Upper lobe of left lung (tissue), 6 donors: ENCODE measurements around the gene PRKD1. TPM values are rescaled to one million over a fixed set of nuclear protein-coding genes. Genes with fewer than 3 reads are reported as not detected.

ENCODE experiments used
- ATAC-seq, 2 donors: fragments of 200-7000 bp; cut with Tn5 transposase; one replicate each; pipeline ENCODE4 v1.9.1; 2022; ENCODE audit warnings: mild to moderate bottlenecking in 2 of 2, moderate library complexity in 2 of 2; ENCODE audit not compliant: low FRiP score in 2 of 2
- DNase-seq, 2 donors: peaks; one replicate each; pipeline ENCODE4 v3.0.0-alpha.2; 2019 to 2020
- H3K27ac ChIP-seq, 4 donors: fragments of 200-600 bp; sonication (generic); one replicate each; pipeline ENCODE4 v1.5.1; 2016 to 2019
- H3K27me3 ChIP-seq, 4 donors: fragments of 200-600 bp; sonication (generic); one replicate each; pipeline ENCODE4 v1.5.1; 2017 to 2019
- H3K36me3 ChIP-seq, 4 donors: fragments of 200-600 bp; sonication (generic); one replicate each; pipeline ENCODE4 v1.5.1; 2016 to 2019
- H3K4me1 ChIP-seq, 4 donors: fragments of 200-600 bp; sonication (generic); one replicate each; pipeline ENCODE4 v1.5.1; 2018 to 2019
- H3K4me3 ChIP-seq, 4 donors: fragments of 200-600 bp; sonication (generic); one replicate each; pipeline ENCODE4 v1.5.1; 2017 to 2019; ENCODE audit warnings: mild to moderate bottlenecking in 2 of 4, moderate library complexity in 1 of 4
- H3K9me3 ChIP-seq, 4 donors: fragments of 200-600 bp; sonication (generic); one replicate each; pipeline ENCODE4 v1.5.1; 2018 to 2019
- EP300 ChIP-seq, 4 donors: sonication (generic); formaldehyde crosslinking; IDR thresholded peaks; one replicate each; pipeline ENCODE4 v1.5.1; 2017; ENCODE audit warnings: antibody characterized with exemption in 4 of 4, control low read depth in 2 of 4
- POLR2A ChIP-seq, 4 donors: fragments of 450-650 bp; IDR thresholded peaks; one replicate each; pipeline ENCODE4 v1.5.1; 2016 to 2017; ENCODE audit warnings: antibody characterized with exemption in 4 of 4, mild to moderate bottlenecking in 2 of 4
- POLR2AphosphoS5 ChIP-seq, 2 donors: sonication (generic); formaldehyde crosslinking; IDR thresholded peaks; one replicate each; pipeline ENCODE4 v1.5.1; 2017; ENCODE audit warnings: antibody characterized with exemption in 2 of 2
- WGBS, 2 donors: methylation state at CpG; one replicate each; pipeline ENCODE4 v1.1.5; 2017 to 2018; 5-methylcytosine and 5-hydroxymethylcytosine counted together
- total RNA-seq, 6 donors: library from RNA; depleted of rRNA in 4 of 6; stranded (reverse); fragments of >200 nt in 4 of 6; gene quantifications; one replicate each; pipeline versions ENCODE4 v1.1.0 to v1.2.1, GENCODE V29; 2016 to 2021
- TF ChIP-seq, protein P1 (sequence below), 6 experiments: fragments of 450-650 bp in 4 of 6; fragments of 200-600 bp in 2 of 6; sonication (generic) in 2 of 6; IDR thresholded peaks; one replicate each; pipeline ENCODE4 v1.5.1; 2016 to 2019; ENCODE audit warnings: antibody characterized with exemption in 6 of 6
- donor health status: DM: no; HTN: no; CAD: no; lungs with moderate emphysema.
- donor health status: DM: no; HTN: yes; CAD: no; lungs with severe emphysema.

PRKD1 gene
- total RNA-seq, 6 donors from 2014 or later, result 12.2 to 32.5 (median 15.2) TPM

DNA sequence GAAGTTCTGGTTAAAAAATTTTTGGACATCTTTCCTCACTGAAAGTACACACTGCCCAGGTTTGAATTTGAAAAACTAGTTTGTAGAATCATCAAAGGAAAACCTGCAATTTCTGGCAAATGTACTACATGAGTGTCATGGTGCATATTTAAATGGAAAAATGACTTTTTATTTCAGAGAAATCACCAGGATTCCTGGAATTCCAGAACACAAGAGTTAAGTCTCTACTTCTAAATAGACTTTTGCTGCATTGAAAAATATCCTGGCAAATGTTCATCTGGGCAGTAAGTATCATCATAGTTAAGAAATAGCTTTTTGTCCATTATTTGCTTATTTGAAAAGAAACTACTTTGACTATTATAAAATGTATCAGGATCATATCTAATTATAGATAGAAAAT, 275.1 kb downstream of the PRKD1 start:
- Histone ChIP-seq H3K27ac (no peak overlapping the region), H3K27me3 (no peaks in the 10 kb centered on the region), H3K9me3 (peaks cover 0 to 25% (median 18%) of the 10 kb centered on the region in 4 donors), H3K4me1 (no peaks in the 10 kb centered on the region), H3K4me3 (no peak overlapping the region), H3K36me3 (no peaks in the 10 kb centered on the region)
- no peak for DNase-seq
- TF ChIP-seq, protein P1, sequence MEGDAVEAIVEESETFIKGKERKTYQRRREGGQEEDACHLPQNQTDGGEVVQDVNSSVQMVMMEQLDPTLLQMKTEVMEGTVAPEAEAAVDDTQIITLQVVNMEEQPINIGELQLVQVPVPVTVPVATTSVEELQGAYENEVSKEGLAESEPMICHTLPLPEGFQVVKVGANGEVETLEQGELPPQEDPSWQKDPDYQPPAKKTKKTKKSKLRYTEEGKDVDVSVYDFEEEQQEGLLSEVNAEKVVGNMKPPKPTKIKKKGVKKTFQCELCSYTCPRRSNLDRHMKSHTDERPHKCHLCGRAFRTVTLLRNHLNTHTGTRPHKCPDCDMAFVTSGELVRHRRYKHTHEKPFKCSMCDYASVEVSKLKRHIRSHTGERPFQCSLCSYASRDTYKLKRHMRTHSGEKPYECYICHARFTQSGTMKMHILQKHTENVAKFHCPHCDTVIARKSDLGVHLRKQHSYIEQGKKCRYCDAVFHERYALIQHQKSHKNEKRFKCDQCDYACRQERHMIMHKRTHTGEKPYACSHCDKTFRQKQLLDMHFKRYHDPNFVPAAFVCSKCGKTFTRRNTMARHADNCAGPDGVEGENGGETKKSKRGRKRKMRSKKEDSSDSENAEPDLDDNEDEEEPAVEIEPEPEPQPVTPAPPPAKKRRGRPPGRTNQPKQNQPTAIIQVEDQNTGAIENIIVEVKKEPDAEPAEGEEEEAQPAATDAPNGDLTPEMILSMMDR (IDR thresholded peaks at IDR 0.05), result no peak
- TF ChIP-seq EP300 (IDR thresholded peaks at IDR 0.05) (no peak), POLR2A (IDR thresholded peaks at IDR 0.05) (no peak), POLR2AphosphoS5 (IDR thresholded peaks at IDR 0.05) (no peak)
- ATAC-seq, result no peak

DNA sequence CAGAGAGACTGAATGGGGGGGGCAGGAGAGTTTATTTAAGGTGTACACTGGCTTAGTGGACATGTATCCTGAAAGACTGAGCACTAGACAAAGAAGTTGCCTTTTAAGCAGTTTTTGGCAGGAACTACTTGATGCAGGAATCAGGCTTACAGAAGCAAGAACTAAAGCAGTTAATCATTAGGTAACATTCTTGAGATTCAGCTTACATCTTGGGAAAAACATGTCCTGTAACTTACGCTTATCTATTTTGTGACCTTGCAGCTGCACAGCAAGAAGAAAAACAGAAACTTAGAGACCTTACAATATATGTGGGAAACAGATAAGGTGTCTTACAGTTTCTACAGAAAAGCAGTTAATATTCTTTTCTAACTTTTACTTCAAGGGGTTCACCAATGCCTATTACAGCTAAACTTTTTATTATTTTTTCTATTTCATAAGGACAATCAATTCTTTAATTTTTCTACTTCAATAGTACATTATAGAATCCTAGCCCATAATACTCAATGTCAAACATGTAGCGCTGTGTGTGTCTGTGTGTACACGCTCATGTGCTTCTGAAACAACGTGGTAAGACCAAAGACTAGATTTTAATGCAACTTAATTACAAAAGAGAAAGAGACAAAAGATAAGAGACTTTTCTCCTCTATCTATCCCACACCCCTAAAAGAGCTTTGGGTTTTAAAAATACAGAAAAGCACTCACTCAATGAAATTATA, 276.9 kb downstream of the PRKD1 start:
- TF ChIP-seq, protein P1 (IDR thresholded peaks at IDR 0.05), result no peak
- TF ChIP-seq EP300 (IDR thresholded peaks at IDR 0.05) (no peak), POLR2A (IDR thresholded peaks at IDR 0.05) (no peak), POLR2AphosphoS5 (IDR thresholded peaks at IDR 0.05) (no peak)
- Histone ChIP-seq H3K4me1 (no peaks in the 10 kb centered on the region), H3K36me3 (no peaks in the 10 kb centered on the region), H3K9me3 (peaks cover 0 to 33% (median 24%) of the 10 kb centered on the region in 4 donors), H3K27ac (no peak overlapping the region), H3K27me3 (no peaks in the 10 kb centered on the region), H3K4me3 (no peak overlapping the region)
- no peak for ATAC-seq
- no peak for DNase-seq
- 88 to 90% methylated on average over 4 of the region's 4 CpGs for WGBS, 2 donors

DNA sequence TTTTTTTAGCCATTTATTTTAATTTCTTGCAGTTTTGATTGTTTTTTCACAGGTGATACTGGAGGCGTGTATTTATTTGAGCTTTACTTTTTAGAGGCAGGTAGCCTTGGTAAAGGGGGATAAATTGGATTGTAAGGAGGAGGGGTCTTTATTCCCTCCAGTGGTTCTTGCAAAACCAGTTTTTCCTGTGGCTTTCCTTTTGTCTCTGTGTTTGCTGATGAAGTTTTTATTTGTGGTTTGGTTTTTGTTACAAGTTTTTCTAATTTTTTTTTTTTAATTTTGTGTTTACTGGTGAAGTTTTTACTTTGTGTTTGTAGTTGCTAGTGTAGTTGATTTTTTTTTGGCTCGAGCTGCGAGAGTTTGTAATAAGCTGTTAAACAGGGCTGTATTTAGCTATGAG, 278.5 kb downstream of the PRKD1 start:
- Histone ChIP-seq H3K9me3 (peaks cover 0 to 33% (median 24%) of the 10 kb centered on the region in 4 donors), H3K27me3 (no peaks in the 10 kb centered on the region), H3K4me1 (no peaks in the 10 kb centered on the region), H3K4me3 (no peak overlapping the region), H3K27ac (no peak overlapping the region), H3K36me3 (no peaks in the 10 kb centered on the region)
- ATAC-seq (no peak), DNase-seq (no peak)
- TF ChIP-seq, protein P1 (IDR thresholded peaks at IDR 0.05), result no peak
- TF ChIP-seq POLR2A (IDR thresholded peaks at IDR 0.05), result no peak
- TF ChIP-seq EP300 (IDR thresholded peaks at IDR 0.05), result no peak
- no peak for TF ChIP-seq POLR2AphosphoS5 (IDR thresholded peaks at IDR 0.05)
- 83 to 95% methylated on average over 3 of the region's 3 CpGs for WGBS, 2 donors

DNA sequence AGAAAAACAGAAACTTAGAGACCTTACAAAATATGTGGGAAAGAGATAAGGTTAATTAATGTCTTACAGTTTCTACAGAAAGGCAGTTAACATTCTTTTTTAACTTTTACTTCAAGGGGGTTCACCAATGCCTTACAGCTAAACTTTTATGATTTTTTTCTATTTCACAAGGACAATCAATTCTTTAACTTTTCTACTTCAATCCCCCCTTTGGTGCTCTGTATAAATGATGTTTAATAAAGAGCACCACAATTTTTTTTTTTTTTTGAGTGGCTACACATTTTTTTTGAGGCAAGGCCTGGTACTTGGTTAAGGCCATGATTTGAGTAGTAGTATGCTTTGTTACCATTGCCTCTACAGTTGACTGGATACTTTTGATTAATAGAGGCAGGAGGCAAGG, 279.6 kb downstream of the PRKD1 start:
- ATAC-seq, result no peak
- Histone ChIP-seq H3K27me3 (no peaks in the 10 kb centered on the region), H3K27ac (no peak overlapping the region), H3K4me3 (no peak overlapping the region), H3K4me1 (peaks cover 0 to 4% (median 0%) of the 10 kb centered on the region in 4 donors), H3K9me3 (peaks cover 0 to 33% (median 24%) of the 10 kb centered on the region in 4 donors), H3K36me3 (no peaks in the 10 kb centered on the region)
- DNase-seq, result no peak
- TF ChIP-seq, protein P1 (IDR thresholded peaks at IDR 0.05), result no peak
- TF ChIP-seq POLR2AphosphoS5 (IDR thresholded peaks at IDR 0.05) (no peak), EP300 (IDR thresholded peaks at IDR 0.05) (no peak), POLR2A (IDR thresholded peaks at IDR 0.05) (no peak)

DNA sequence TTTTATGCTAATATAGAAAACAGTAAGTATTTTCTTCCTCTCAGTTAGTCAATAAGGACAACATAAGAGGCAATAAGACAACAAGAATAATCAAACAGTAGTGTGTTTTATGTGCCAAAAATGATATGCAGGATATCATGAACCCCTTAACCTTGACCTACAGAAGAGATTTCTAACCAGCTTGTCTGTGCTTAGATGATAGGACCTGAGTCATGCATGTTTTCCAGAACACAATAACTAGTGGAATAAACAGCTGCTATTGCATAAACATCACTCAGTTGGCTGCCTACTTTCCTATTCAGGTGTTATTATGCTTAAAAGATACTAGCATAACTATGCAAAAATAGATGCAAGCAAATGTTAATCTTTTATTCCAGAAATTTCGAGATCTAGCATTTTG, 282.5 kb downstream of the PRKD1 start:
- no peak for ATAC-seq
- TF ChIP-seq POLR2AphosphoS5 (IDR thresholded peaks at IDR 0.05) (no peak), EP300 (IDR thresholded peaks at IDR 0.05) (no peak), POLR2A (IDR thresholded peaks at IDR 0.05) (no peak)
- TF ChIP-seq, protein P1 (IDR thresholded peaks at IDR 0.05), result no peak
- Histone ChIP-seq H3K27ac (no peak overlapping the region), H3K4me3 (no peak overlapping the region), H3K27me3 (no peaks in the 10 kb centered on the region), H3K9me3 (peaks cover 0 to 31% (median 23%) of the 10 kb centered on the region in 4 donors), H3K4me1 (peaks cover 0 to 4% (median 0%) of the 10 kb centered on the region in 4 donors), H3K36me3 (no peaks in the 10 kb centered on the region)
- 76 to 83% methylated on average over 1 of the region's 1 CpG for WGBS, 2 donors
- DNase-seq, result no peak
